ENCODE results near the gene ABCB6. TPM values are rescaled to one million over a fixed set of nuclear protein-coding genes. Genes with fewer than 3 reads are reported as not detected.
A peak's percentile ranks its signal among the peaks of the same experiment; 100 is the strongest.

The ABCB6 gene
- total RNA-seq, 1 donor from 2014 or later, result 27.5 TPM

DNA sequence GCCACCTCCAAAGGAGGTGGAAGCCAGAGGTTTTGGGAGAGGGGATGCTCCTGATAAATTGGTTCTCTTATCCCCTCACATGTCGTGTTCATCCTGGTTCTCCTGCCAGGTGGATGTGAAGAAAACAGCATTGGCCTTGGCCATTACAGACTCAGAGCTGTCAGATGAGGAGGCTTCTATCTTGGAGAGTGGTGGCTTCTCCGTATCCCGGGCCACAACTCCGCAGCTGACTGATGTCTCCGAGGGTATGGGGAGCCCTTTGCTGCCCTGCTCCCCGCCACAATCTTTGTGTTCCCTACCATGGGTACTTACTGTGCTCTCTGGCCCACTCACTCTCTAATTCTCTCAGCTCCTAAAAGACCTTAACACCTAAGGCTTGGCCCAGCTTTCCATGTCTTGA, 37.2 kb downstream of the ABCB6 start:
- no peaks in the 10 kb centered on the region for H3K27me3 Mint-ChIP-seq (ENCODE audit: unreplicated experiment)
- H3K4me3 Mint-ChIP-seq (ENCODE audit: unreplicated experiment), result no peak overlapping the region
- H3K27ac Mint-ChIP-seq (ENCODE audit: unreplicated experiment), result no peak overlapping the region
- H3K36me3 Mint-ChIP-seq (ENCODE audit: unreplicated experiment), result peaks cover 35% of the 10 kb centered on the region
- no peaks in the 10 kb centered on the region for H3K9me3 Mint-ChIP-seq (ENCODE audit: unreplicated experiment)
- TF ChIP-seq, protein P1, sequence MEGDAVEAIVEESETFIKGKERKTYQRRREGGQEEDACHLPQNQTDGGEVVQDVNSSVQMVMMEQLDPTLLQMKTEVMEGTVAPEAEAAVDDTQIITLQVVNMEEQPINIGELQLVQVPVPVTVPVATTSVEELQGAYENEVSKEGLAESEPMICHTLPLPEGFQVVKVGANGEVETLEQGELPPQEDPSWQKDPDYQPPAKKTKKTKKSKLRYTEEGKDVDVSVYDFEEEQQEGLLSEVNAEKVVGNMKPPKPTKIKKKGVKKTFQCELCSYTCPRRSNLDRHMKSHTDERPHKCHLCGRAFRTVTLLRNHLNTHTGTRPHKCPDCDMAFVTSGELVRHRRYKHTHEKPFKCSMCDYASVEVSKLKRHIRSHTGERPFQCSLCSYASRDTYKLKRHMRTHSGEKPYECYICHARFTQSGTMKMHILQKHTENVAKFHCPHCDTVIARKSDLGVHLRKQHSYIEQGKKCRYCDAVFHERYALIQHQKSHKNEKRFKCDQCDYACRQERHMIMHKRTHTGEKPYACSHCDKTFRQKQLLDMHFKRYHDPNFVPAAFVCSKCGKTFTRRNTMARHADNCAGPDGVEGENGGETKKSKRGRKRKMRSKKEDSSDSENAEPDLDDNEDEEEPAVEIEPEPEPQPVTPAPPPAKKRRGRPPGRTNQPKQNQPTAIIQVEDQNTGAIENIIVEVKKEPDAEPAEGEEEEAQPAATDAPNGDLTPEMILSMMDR (IDR thresholded peaks at IDR 0.05), result no peak
- H3K4me1 Mint-ChIP-seq (ENCODE audit: unreplicated experiment), result peaks cover 13% of the 10 kb centered on the region
- no peak for DNase-seq (ENCODE audit: extremely low spot score, unreplicated experiment)

DNA sequence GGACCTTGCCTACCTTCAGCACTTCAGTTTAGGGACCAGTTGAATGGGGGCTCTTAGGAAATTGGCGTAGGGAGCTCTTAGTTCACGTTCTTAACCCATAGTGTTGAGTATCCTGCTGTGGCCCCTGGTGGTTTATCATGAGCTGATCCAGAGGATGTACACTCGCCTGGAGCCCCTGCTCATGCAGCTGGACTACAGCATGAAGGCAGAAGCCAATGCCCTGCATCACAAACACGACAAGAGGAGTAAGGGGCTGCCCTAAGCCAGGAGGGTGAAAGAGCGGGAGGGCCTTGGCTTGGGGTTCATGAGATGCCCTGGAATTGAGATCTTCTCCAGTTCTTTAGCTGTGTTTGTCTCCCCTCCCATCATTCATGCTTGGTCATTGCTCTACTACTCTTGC, 37.8 kb downstream of the ABCB6 start:
- Mint-ChIP-seq H3K4me3 (ENCODE audit: unreplicated experiment) (no peak overlapping the region), H3K27ac (ENCODE audit: unreplicated experiment) (no peak overlapping the region), H3K9me3 (ENCODE audit: unreplicated experiment) (no peaks in the 10 kb centered on the region), H3K4me1 (ENCODE audit: unreplicated experiment) (peaks cover 15% of the 10 kb centered on the region), H3K27me3 (ENCODE audit: unreplicated experiment) (no peaks in the 10 kb centered on the region), H3K36me3 (ENCODE audit: unreplicated experiment) (peaks cover 35% of the 10 kb centered on the region)
- TF ChIP-seq, protein P1 (IDR thresholded peaks at IDR 0.05), result no peak
- DNase-seq (ENCODE audit: extremely low spot score, unreplicated experiment), result no peak

DNA sequence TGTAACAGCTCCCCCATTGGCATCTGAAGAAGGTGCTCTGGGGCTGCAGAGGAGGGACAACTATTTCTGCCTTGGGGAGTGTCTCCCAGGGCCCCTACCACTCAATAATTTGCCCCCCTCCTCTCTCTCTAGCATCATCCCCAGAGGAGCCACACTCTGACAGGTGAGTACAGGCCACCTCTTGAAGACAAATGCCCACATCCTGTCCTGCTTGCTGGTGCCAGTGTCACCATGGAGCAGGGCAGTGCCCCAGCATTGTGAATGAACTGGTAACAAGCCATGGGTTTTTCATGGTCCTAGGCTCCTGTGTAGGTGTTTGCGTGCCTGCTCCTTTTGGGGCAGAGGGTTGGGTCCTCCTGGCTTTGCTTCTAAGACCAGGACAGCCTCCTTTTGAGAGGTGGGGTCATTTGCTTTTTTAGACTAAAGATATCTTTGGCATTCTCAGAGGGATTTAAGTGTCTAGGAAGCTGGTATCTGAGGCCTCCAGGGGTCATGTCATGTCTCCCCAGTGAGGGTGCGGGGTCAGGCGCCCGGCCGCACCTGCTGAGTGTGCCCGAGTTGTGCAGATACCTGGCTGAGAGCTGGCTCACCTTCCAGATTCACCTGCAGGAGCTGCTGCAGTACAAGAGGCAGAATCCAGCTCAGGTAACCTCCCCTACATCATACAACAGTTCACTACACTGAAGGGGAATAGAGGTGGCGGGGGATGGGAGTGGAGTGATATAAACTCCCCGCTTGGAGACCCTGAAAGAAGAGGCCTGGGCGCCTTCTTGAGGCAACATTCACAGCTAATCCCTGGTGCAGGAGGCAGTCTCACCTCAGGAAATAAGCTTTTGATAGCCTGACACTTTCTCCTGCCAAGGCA, 38.9 kb downstream of the ABCB6 start:
- TF ChIP-seq, protein P1 (IDR thresholded peaks at IDR 0.05), result no peak
- Mint-ChIP-seq H3K4me1 (ENCODE audit: unreplicated experiment) (peaks cover 22% of the 10 kb centered on the region), H3K36me3 (ENCODE audit: unreplicated experiment) (peaks cover 29% of the 10 kb centered on the region), H3K9me3 (ENCODE audit: unreplicated experiment) (no peaks in the 10 kb centered on the region), H3K4me3 (ENCODE audit: unreplicated experiment) (peak overlapping the region; percentile 80), H3K27me3 (ENCODE audit: unreplicated experiment) (no peaks in the 10 kb centered on the region), H3K27ac (ENCODE audit: unreplicated experiment) (no peak overlapping the region)
- no peak for DNase-seq (ENCODE audit: extremely low spot score, unreplicated experiment)

DNA sequence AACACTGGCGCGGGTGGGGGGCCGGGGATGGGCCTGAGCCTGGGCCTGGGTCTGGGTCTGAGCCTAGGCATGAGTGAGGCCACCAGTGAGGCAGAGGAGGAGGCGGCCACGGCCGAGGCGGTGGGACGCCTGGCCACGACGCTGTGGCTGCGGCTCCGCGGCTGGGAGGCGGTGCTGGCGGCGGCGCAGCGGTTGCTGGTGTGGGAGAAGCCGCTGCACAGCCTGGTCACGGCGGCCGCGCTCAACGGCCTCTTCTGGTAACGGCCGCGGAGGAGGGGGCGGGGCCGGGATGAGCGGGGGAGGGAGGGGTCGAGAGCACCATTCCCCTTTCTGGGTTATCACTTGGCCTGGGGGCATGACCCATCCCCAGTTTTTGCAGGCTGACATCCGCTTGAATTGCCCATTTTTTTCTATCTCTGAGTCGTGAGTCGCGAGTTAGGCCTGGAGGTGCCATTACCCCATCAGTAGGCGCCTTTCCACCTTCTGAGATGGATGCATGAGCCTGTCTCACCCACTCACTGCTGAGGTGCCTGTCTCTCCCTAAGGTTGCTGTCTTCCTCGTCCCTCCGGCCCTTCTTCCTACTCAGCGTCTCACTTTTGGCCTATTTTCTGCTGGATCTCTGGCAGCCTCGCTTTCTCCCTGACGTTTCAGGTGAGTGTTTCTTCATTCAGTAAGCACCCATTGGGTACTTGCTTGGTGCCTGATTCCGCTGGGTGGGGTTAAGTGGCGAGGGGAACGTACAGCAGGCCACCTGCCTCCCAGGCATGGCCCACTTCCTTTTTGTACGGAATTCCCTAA, 40.2 kb downstream of the ABCB6 start:
- no peak for DNase-seq (ENCODE audit: extremely low spot score, unreplicated experiment)
- TF ChIP-seq, protein P1 (IDR thresholded peaks at IDR 0.05), result no peak

More for the DNA sequence above, 40.2 kb downstream of the ABCB6 start:
- peaks cover 24% of the 10 kb centered on the region for H3K4me1 Mint-ChIP-seq (ENCODE audit: unreplicated experiment)
- H3K4me3 Mint-ChIP-seq (ENCODE audit: unreplicated experiment), result peak overlapping the region; percentile 80
- no peaks in the 10 kb centered on the region for H3K9me3 Mint-ChIP-seq (ENCODE audit: unreplicated experiment)
- peak overlapping the region; percentile 67 for H3K27ac Mint-ChIP-seq (ENCODE audit: unreplicated experiment)
- H3K27me3 Mint-ChIP-seq (ENCODE audit: unreplicated experiment), result no peaks in the 10 kb centered on the region
- peaks cover 33% of the 10 kb centered on the region for H3K36me3 Mint-ChIP-seq (ENCODE audit: unreplicated experiment)

Measured in osteocyte (in vitro differentiated cells).